GM19099 (cell line): ENCODE results near the gene TNFRSF25.

Experiments used
- POLR2A ChIP-seq: IDR thresholded peaks from 3 replicates; pipeline ENCODE4 v1.6.1; 2011; ENCODE audit warnings: low read depth; ENCODE audit not compliant: insufficient read length; ENCODE audit errors: extremely low read depth

Gene TNFRSF25

GRCh38 chr1:6485168-6486101, 19.5 kb upstream of the TNFRSF25 start:
- no peak for TF ChIP-seq POLR2A

GRCh38 chr1:6484826-6485167, 18.8 kb upstream of the TNFRSF25 start:
- no peak for TF ChIP-seq POLR2A

DNA sequence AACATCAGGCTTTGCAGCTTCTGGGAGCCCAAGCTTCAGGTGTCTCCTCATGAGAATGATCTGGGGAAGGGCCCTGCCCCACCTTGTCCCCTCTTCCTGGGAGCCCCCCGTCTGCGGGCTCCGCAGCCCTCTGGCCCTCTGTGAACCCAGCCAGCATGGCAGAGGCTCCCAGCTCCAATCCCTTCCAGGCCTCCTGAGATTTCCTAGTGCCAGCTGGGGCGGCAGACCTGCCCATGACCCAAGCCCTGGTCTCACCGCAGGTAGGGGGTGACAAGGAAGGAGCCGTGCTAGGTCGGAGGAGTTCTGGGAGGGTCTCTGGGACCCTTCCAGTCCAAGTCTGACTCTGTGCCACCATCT, 17.8 kb upstream of the TNFRSF25 start:
- TF ChIP-seq POLR2A: no peak

DNA sequence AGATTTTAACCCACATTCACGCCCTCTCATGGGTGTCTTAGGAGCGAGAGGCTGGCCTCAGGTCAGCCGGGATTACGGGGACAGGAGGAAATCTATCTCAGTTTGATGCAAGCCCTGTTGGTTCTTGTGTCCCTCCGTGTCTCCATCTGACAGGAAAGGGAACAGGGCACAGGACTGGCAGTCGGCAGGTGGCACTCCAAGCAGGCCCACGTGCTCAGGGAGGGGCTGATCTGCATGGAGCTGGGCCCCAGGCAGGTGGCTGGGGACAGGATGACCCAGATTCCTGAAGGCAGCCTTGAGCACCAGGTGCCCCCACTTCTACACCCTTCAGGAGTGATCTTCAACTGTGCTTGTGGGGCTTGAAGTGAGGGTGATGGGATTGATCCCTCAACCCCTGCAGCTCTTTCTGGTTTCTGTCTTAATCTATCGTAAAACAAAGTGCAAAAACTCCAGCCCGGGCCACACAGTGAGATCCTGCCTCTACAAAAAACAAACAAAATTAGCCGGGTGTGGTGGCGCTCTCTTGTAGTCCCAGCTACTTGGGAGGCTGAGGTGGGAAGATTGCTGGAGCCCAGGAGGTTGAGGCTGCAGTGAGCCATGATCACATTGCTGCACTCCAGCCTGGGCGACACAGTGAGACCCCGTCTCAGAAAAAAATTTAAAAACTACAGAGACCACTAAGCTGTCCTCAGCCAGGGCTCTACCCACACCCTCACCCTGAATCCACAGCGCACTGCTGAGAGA, 17.2 kb upstream of the TNFRSF25 start:
- TF ChIP-seq POLR2A: no peak

DNA sequence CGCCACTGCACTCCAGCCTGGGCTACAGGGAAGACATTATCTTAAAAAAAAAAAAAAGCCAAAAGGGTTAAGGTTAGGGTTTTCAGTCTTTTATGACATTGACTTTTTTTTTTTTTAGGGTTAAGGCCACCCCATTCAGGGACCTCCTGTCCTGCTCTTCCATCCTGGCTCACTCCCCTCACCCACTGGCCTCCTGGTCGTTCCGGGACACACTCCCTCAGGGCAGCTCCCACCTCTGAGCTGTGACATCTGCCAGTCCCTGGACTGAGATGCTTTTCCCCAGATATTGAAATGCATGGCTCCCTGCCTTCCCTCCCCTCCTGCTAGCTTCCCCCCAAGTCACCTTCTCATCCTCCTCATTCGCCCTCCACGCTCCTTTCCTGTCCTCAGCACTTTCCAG, 15.8 kb upstream of the TNFRSF25 start:
- no peak for TF ChIP-seq POLR2A

DNA sequence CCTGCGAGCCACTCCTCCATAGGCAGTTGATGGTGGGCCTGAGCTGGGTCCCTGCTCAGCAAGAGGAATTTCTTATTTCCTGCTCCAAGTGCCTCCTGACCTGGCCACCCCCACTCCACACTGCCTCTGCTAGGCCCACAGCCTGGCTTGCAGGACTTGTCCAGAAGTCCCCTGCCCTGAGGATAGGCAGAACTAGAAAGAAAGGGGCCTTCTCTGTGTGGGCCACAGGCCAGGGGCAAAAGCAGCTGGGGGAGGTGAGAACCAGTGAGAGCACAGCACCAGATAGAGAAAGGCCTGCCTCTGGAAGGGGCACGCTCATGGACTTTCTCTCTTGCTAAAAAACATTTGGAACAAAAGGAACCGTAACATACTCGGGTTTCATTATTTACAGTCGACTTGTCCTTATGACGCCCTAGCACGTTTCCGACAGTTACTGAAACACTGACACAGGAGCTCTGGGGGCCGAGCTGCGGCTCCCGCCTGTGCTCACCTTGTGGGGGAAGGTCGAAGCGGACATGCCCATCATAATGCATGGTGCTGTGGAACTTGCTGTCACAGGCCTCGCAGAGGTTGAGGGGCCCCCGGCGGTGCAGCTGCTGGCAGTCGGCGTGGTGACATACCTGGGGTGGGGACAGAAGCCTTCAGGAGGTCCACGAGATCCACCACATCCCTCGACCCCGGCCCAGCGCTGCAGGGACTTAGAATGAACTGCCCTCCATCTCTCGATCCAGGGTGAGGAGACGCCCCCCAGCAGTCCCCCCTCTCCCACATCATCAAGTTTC, 11.3 kb upstream of the TNFRSF25 start:
- TF ChIP-seq POLR2A: no peak

DNA sequence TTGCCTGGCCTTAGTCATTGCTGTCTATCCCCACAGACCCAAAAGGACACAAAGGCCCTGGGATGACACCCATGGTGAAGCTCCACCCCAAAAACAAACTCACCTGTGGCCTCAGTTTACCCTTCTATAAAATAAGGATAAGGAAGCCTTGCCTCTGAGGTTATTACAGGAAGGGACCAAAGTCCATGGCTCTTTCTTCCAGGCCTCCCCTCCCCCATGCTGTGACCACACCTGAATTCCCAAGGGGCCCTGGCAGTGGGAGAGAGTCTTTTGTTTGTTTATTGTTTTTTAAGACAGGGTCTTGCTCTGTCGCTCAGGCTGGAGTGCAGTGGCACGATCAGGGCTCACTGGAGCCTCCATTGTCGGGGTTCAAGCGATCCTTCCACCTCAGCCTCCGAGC, 10.5 kb upstream of the TNFRSF25 start:
- TF ChIP-seq POLR2A: no peak

GRCh38 chr1:6475381-6476133, 9.6 kb upstream of the TNFRSF25 start:
- TF ChIP-seq POLR2A: no peak

- TF ChIP-seq POLR2A: no peak
These were observed 8.9 kb upstream of the TNFRSF25 start for GRCh38 chr1:6474815-6475282.

GRCh38 chr1:6473974-6474814, 8.2 kb upstream of the TNFRSF25 start:
- no peak for TF ChIP-seq POLR2A

- no peak for TF ChIP-seq POLR2A
These were observed 7.2 kb upstream of the TNFRSF25 start for GRCh38 chr1:6473156-6473555.

DNA sequence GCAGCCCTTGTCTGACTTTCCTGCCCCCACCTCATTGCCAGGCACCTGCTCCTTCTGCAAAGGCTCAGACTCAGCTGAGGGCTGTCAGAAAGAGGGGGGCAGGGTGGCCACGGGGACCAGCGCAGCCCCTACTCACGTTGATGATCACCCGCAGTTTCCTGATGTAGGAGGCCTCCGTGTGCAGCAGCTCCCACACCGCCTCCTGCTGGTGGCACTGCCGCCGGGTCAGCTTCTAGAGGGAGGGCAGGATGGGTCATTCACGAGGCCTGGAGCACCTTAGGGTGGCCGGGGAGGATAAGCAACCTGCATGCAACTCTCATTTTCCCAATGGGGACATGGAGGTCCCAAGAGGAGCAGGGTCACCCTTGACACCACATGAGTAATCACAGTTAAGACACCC, 6.4 kb upstream of the TNFRSF25 start:
- TF ChIP-seq POLR2A: no peak

GRCh38 chr1:6471970-6472368, 6.0 kb upstream of the TNFRSF25 start:
- no peak for TF ChIP-seq POLR2A
